Tibial artery (tissue), 4 donors: Measurements from ENCODE around the gene ASIP.

ENCODE experiments used
- DNase-seq, 2 donors: peaks; one replicate each; pipeline ENCODE4 v3.0.0-alpha.2; 2019
- H3K27ac ChIP-seq, 2 donors: fragments of 200-600 bp; sonication (generic) in 1 of 2; 1 replicate in 1 of 2; 2 replicates in 1 of 2; pipeline ENCODE4 v1.5.1; 2018 to 2019; ENCODE audit warnings: mild to moderate bottlenecking in 1 of 2
- H3K27me3 ChIP-seq, 2 donors: fragments of 200-600 bp; sonication (generic) in 1 of 2; one replicate each; pipeline versions ENCODE4 v1.5.1 to v1.6.0; 2016 to 2019
- H3K36me3 ChIP-seq, 3 donors: fragments of 200-600 bp; sonication (generic) in 2 of 3; one replicate each; pipeline ENCODE4 v1.5.1; 2016 to 2019; ENCODE audit warnings: mild to moderate bottlenecking in 2 of 3
- H3K4me1 ChIP-seq, 4 donors: fragments of 200-600 bp; sonication (generic) in 2 of 4; 1 replicate in 3 of 4; 2 replicates in 1 of 4; pipeline ENCODE4 v1.5.1; 2016 to 2019
- H3K4me3 ChIP-seq, 2 donors: fragments of 200-600 bp; sonication (generic) in 1 of 2; 1 replicate in 1 of 2; 2 replicates in 1 of 2; pipeline ENCODE4 v1.5.1; 2018 to 2019; ENCODE audit warnings: mild to moderate bottlenecking in 2 of 2
- H3K9me3 ChIP-seq, 3 donors: fragments of 200-600 bp; sonication (generic) in 1 of 3; one replicate each; pipeline ENCODE4 v1.5.1; 2016 to 2019
- CTCF ChIP-seq, 2 experiments: fragments of 200-600 bp in 1 of 2; fragments of 450-650 bp in 1 of 2; IDR thresholded peaks; one replicate each; pipeline ENCODE4 v1.5.1; 2017 to 2019; ENCODE audit warnings: antibody characterized with exemption in 2 of 2, mild to moderate bottlenecking in 1 of 2, moderate library complexity in 1 of 2
- intact Hi-C: fragments of 100-400 bp; cut with DNase I; formaldehyde crosslinking; loops from one replicate; pipeline ENCODE4 v1.15.0; 2023; ENCODE audit warnings: low total_unique reads

Gene ASIP

GRCh38 chr20:34209111-34209510 lies 32.1 kb upstream of the ASIP start:
- H3K27ac ChIP-seq, result no peak overlapping the region

GRCh38 chr20:34210271-34210670 lies 31.0 kb upstream of the ASIP start:
- no peak overlapping the region for H3K27ac ChIP-seq
- H3K4me3 ChIP-seq, result no peak overlapping the region
- intact Hi-C loops, result no loop called here
- no peaks in the 10 kb centered on the region for H3K9me3 ChIP-seq
- H3K36me3 ChIP-seq, result no peaks in the 10 kb centered on the region
- H3K4me1 ChIP-seq, result peaks cover 0 to 1% (median 0%) of the 10 kb centered on the region in 4 donors
- no peak for TF ChIP-seq CTCF (IDR thresholded peaks at IDR 0.05)
- peaks cover 0 to 9% of the 10 kb centered on the region in 2 donors for H3K27me3 ChIP-seq
- DNase-seq, result no peak

More at GRCh38 chr20:34209111-34209510, 32.1 kb upstream of the ASIP start:
- Histone ChIP-seq H3K27me3 (peaks cover 0 to 9% of the 10 kb centered on the region in 2 donors), H3K4me1 (no peaks in the 10 kb centered on the region), H3K9me3 (no peaks in the 10 kb centered on the region), H3K36me3 (no peaks in the 10 kb centered on the region), H3K4me3 (no peak overlapping the region)
- DNase-seq, result no peak
- intact Hi-C loops, result no loop called here
- TF ChIP-seq CTCF (IDR thresholded peaks at IDR 0.05), result no peak

- Histone ChIP-seq H3K36me3 (no peaks in the 10 kb centered on the region), H3K27me3 (peaks cover 0 to 9% of the 10 kb centered on the region in 2 donors), H3K9me3 (no peaks in the 10 kb centered on the region), H3K27ac (no peak overlapping the region), H3K4me3 (no peak overlapping the region), H3K4me1 (peaks cover 0 to 11% (median 2%) of the 10 kb centered on the region in 4 donors)
- TF ChIP-seq CTCF (IDR thresholded peaks at IDR 0.05), result no peak
- DNase-seq, result no peak
- intact Hi-C loops, result no loop called here
Observed at GRCh38 chr20:34211591-34211990, 29.6 kb upstream of the ASIP start.

- no peak for DNase-seq
- H3K9me3 ChIP-seq, result no peaks in the 10 kb centered on the region
- peaks cover 0 to 6% of the 10 kb centered on the region in 2 donors for H3K27me3 ChIP-seq
- TF ChIP-seq CTCF (IDR thresholded peaks at IDR 0.05), result no peak
- intact Hi-C loops, result no loop called here
- no peak overlapping the region for H3K27ac ChIP-seq
- no peaks in the 10 kb centered on the region for H3K36me3 ChIP-seq
- H3K4me1 ChIP-seq, result peaks cover 0 to 11% (median 2%) of the 10 kb centered on the region in 4 donors
- H3K4me3 ChIP-seq, result no peak overlapping the region
Observed at GRCh38 chr20:34213213-34213612, 28.0 kb upstream of the ASIP start.

- intact Hi-C loops, result no loop called here
- no peak for TF ChIP-seq CTCF (IDR thresholded peaks at IDR 0.05)
- no peaks in the 10 kb centered on the region for H3K9me3 ChIP-seq
- DNase-seq, result peak; percentile 70 to 91
- peaks cover 0 to 11% (median 2%) of the 10 kb centered on the region in 4 donors for H3K4me1 ChIP-seq
- peak overlapping the region; percentile 57 to 80 for H3K27ac ChIP-seq
- H3K4me3 ChIP-seq, result peak overlapping the region; percentile 48 to 50
- H3K27me3 ChIP-seq, result no peaks in the 10 kb centered on the region
- H3K36me3 ChIP-seq, result no peaks in the 10 kb centered on the region
Observed at GRCh38 chr20:34215711-34216381, 25.4 kb upstream of the ASIP start.
